Activated T-helper 1 cell treated with anti-CD3 and anti-CD28 coated beads, Interleukin-2, amount 50 U/mL, for 16 hours (primary cell): ENCODE results near the gene TIGD4.

Source experiments
- DNase-seq, 2 donors: peaks; one replicate each; pipeline ENCODE4 v3.0.0-alpha.2; 2020; ENCODE audit warnings: low read depth in 1 of 2, low spot score in 1 of 2

TIGD4 gene

GRCh38 chr4:152779513-152780266 lies at the start of gene TIGD4, which contains the start of gene ARFIP1:
Gene TIGD4 (minus strand): TSS chr4:152779730. CDS start chr4:152771004, 8,726 bp downstream.
Gene ARFIP1 (plus strand): TSS chr4:152779954. CDS start chr4:152829634, 49,680 bp downstream.
- peak; percentile 88 to 89 for DNase-seq

DNA sequence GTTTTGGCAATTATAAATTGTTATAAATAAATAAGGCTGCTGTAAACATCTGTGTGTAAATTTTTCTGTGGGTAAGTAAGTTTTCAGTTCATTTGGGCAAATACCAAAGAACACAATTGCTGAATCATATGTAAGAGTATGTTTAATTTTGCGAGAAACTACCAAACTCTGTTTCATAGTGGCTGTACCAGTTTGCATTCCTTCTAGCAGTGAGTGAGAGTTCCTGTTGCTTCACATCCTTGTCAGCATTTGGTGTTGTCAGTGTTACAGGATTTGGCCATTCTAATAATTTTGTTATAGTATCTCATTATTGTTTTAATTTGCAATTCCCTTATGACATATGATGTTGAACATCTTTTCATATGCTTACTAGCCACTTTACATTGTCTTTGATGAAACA lies 48.6 kb upstream of the TIGD4 start:
- no peak for DNase-seq

- DNase-seq, result no peak
Observed at GRCh38 chr4:152825336-152825735, 45.8 kb upstream of the TIGD4 start.

DNA sequence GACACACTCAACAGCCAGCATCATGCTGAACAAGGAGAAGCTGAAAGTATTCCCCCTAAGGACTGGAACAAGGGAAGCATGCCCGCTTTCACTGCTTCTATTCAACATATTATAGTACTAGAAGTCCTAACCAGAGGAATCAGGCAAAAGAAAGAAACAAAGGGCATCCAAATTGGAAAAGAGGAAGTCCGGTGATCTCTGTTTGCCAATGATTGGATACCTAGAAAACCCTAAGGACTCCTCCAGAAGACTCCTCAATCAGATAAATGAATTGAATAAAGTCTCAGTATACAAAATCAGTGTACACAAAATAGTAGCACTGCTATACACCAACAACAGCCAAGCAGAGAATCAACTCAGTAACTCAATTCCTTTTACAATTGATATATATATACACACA lies 45.0 kb upstream of the TIGD4 start:
- DNase-seq, result no peak

DNA sequence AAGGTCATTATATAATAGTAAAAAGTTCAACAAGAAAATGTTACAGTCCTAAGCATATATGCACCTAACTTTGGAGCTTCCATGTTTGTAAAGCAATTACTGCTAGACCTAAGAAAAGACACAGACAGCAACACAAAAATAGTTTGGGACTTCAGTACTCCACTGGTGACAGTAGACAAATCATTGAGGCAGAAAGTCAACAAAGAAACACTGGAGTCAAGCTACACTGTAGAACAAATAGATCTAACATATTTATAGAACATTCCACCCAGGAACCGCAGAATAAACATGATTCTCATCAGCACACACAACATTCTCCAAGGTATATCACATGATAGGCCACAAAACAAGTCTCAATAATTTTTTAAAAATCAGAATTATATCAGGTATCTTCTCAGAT lies 42.8 kb upstream of the TIGD4 start:
- no peak for DNase-seq

DNA sequence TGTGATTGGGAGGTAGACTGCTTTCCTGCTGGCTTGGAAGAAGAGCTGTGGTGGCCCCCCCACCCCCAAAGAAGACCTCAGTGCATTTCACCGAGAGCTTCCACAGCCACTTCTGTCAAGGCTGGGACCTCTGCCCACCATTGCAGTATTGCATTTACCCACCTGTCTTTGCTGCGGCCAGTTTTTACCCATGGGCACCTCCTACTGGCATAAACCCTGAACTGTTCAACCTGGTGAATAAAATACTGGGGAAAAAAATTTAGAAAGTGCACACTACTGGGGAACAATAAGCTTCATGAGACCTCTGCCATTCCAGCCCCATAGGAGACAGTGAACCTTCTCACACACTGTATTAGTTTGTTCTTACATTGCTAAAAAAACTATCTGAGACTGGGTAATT lies 40.5 kb upstream of the TIGD4 start:
- no peak for DNase-seq

GRCh38 chr4:152819026-152819645 lies 39.6 kb upstream of the TIGD4 start:
- no peak for DNase-seq

- no peak for DNase-seq
Observed at GRCh38 chr4:152817331-152817730, 37.8 kb upstream of the TIGD4 start.

DNA sequence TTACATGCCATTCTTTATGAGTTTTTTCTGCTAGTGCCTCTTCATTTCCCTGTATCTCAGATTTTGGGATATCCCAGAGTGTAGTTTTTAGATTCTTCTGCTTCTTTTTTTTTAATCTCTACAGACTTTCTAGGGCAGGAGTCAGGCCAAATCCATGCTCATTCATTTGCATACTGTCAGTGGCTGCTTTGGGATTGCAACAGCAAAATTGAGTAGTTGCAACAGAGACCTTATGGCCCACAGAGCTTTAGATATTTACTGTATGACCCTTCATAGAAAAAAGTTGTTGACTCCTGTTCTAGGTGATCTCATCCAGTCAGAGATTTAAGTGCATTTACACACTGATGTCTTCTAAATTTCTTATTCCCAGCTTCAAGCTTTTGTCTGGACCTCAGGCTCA lies 35.5 kb upstream of the TIGD4 start:
- DNase-seq, result no peak

GRCh38 chr4:152810715-152811287 lies 31.3 kb upstream of the TIGD4 start:
- no peak for DNase-seq

- DNase-seq, result no peak
Observed at GRCh38 chr4:152808670-152809069, 29.1 kb upstream of the TIGD4 start.

GRCh38 chr4:152807294-152807829 lies 27.8 kb upstream of the TIGD4 start:
- no peak for DNase-seq

- no peak for DNase-seq
Observed at GRCh38 chr4:152806501-152807125, 27.1 kb upstream of the TIGD4 start.

DNA sequence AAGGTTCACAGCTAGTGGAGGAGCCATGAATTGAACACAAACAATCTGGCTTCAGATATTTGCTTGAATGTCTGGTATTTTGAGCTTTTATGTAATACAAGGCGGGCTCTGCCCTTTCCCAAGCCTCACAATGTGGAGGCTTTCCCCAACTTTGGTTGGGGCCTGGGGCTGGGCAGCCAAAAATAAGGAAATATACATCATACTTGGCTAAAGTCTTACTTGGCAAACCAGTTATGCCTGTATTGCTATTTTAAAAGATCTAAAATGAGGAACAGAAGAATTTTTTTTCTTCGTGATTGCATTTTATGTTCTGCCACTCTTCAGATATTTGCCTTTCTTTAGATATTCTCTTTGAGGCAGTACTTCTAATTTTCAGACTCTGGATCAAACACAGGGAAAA lies 26.3 kb upstream of the TIGD4 start:
- DNase-seq, result no peak

- DNase-seq, result no peak
Observed at GRCh38 chr4:152805071-152805650, 25.6 kb upstream of the TIGD4 start.

- no peak for DNase-seq
Observed at GRCh38 chr4:152803541-152803940, 24.0 kb upstream of the TIGD4 start.

- DNase-seq, result no peak
Observed at GRCh38 chr4:152795891-152796290, 16.4 kb upstream of the TIGD4 start.

DNA sequence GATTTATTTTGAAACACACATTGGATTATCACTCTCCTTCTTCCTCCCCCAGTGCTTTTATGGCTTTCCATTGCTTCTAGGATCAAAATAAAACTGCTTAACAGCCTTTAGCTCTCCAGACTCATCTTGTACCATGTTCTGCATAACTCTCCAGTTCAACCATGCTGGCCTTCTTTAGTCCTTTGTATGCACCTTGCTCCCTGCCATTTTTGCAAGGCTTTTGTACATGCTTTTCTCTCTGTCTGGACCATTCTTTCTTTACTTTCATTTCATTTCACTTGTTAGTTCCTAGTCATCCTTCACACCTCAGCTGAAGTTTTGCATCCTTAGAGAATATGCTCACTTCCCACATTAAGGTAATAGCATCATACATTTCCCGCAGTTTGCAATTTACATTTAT lies 7.1 kb upstream of the TIGD4 start:
- DNase-seq, result no peak

DNA sequence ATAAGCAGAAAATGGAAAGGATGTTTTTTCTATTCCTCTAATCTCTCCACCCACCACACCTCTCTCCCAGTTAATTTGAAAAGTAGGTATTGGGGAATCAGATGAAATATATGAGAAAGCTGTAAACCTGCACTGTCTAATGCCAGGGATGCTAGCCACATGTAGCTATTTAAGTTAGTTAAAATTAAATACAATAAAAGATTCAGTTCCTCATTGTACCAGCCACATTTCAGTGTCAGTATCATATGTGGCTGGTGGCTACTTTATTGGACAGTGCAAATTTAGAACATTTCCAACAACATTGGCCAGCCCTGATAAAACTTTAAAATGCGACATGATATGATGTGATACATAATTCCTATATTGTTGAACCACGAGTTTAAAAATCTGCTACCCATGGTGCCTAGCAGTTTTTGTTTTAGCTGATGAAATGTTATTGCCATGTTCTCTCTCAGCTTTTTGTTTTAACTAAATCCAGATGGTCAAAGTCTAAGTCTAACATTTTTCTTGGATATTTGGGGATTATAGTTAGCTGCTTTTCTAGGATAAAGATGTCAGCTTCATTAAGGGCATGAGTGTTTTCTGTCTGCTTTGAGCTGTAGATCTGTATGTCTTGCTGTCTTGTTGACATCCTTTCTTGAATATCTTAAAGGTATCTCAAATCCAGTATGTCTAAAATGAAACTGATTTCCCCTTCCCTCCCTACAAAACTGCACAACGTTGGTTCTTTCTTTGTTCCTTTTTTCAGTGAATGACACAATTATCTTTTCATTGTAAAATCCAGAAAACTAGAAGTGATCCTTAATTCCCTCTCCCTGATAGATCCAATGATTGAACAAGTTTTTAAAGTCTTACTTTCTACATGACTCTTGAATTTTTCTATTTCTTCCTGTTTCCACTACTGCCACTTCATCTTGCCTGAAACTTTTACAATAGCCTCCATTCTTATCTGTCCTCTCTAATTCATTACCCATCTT lies 6.4 kb upstream of the TIGD4 start:
- DNase-seq, result no peak
